ENCODE results near the gene FARP1. TPM values are rescaled to one million over a fixed set of nuclear protein-coding genes. Genes with fewer than 3 reads are reported as not detected.

The FARP1 gene
- total and polyA plus RNA-seq, 10 of the 15 experiments (the other 5 are each of a cell fraction or from before 2014, with no cell fraction given): 0.17 to 6.9 (median 0.68) TPM

- in situ Hi-C loops (cut with MboI) (no loop called here), intact Hi-C loops (cut with micrococcal nuclease; ENCODE audit: unreplicated experiment) (no loop called here)
- Histone ChIP-seq H3K27ac (ENCODE audit: control insufficient read depth, insufficient read depth) (no peak overlapping the region), H2AFZ (ENCODE audit: control insufficient read depth, low read depth, low read length) (no peak overlapping the region), H4K20me1 (ENCODE audit: control insufficient read depth, insufficient read depth) (peaks cover 10% of the 10 kb centered on the region; the same call in 1 of the 2 replicates), H3K9ac (ENCODE audit: control insufficient read depth, insufficient read depth, low read length) (no peak overlapping the region), H3K4me3 (no peak overlapping the region), H3K4me2 (ENCODE audit: control insufficient read depth, insufficient read depth) (no peak overlapping the region), H3K36me3 (ENCODE audit: control insufficient read depth in 2 of 2, insufficient read depth in 2 of 2, low read length in 1 of 2) (peaks cover 4 to 10% of the 10 kb centered on the region in 2 experiments; a peak in 3 of 4 replicates), H3K4me1 (ENCODE audit: control insufficient read depth, insufficient read depth, low read length) (peaks cover 26% of the 10 kb centered on the region), H3K27me3 (replicated peaks in 1 of 2; ENCODE audit: control insufficient read depth in 2 of 2, insufficient read depth in 2 of 2, low read length in 1 of 2) (no peaks in the 10 kb centered on the region), H3K79me2 (ENCODE audit: control insufficient read depth, insufficient read depth, low read length) (peaks cover 64% of the 10 kb centered on the region), H3K9me3 (replicated peaks; ENCODE audit: control insufficient read depth, insufficient read depth, low read length) (no peaks in the 10 kb centered on the region)
- FAIRE-seq: no peak
- SMC1A ChIA-PET (ENCODE audit: uncharacterized antibody, unreplicated experiment): interaction anchor here (1.0 kb wide), 1 partner anchor 11 kb away, joined by 3 read pairs; no protein-coding TSS in a partner anchor
- POLR2A ChIA-PET: interaction anchor here (0.6 kb wide), 1 partner anchor 78 kb away, joined by 3 read pairs; no protein-coding TSS in a partner anchor
- TF ChIP-seq ZSCAN29 (IDR thresholded peaks at IDR 0.05) (no peak), FOXK2 (IDR thresholded peaks at IDR 0.05) (no peak), EED (IDR thresholded peaks at IDR 0.05; ENCODE audit: low read depth) (no peak), ZNF207 (IDR thresholded peaks at IDR 0.05; ENCODE audit: borderline replicate concordance) (no peak), PAX5 (IDR thresholded peaks at IDR 0.05; ENCODE audit: borderline replicate concordance, low read depth, low read length) (no peak), CBX5 (IDR thresholded peaks at IDR 0.05; ENCODE audit: low read depth) (no peak), BCLAF1 (IDR thresholded peaks at IDR 0.05) (no peak), SP1 (IDR thresholded peaks at IDR 0.05; ENCODE audit: low read depth, low read length) (no peak), IKZF2 (IDR thresholded peaks at IDR 0.05) (no peak), JUND (IDR thresholded peaks at IDR 0.05; ENCODE audit: low read depth, low read length) (no peak), CBX3 (IDR thresholded peaks at IDR 0.05; ENCODE audit: borderline replicate concordance, low read depth) (no peak), DPF2 (IDR thresholded peaks at IDR 0.05) (no peak), SMC3 (IDR thresholded peaks at IDR 0.05; ENCODE audit: borderline replicate concordance, low read length) (no peak), CHD1 (IDR thresholded peaks at IDR 0.05; ENCODE audit: low read depth, low read length) (no peak), CEBPB (IDR thresholded peaks at IDR 0.05; ENCODE audit: borderline replicate concordance in 1 of 2, low read depth in 2 of 2, low read length in 2 of 2) (no peak), ESRRA (IDR thresholded peaks at IDR 0.05; ENCODE audit: low read length) (no peak)
- 96% methylated on average over 6 of the region's 6 CpGs for WGBS (ENCODE audit: insufficient coverage, insufficient replicate concordance, low lambda C conversion rate, missing lambda C conversion rate)
- CTCF ChIA-PET: interaction anchor here (1.0 kb wide), 1 partner anchor 160 kb away, joined by 4 read pairs; no protein-coding TSS in a partner anchor
- no peak for ATAC-seq
- RAD21 ChIA-PET (ENCODE audit: unreplicated experiment): no interaction called here
- BruUV-seq (replicated peaks): no TSS peak
- no peak for DNase-seq (ENCODE audit: low read depth, low spot score)
Measured at GRCh38 chr13:98493042-98493712, 350.3 kb downstream of the FARP1 start.
